ENCODE data around the gene INO80C.
"Not testable (repeated sequence)": the region's sequence is repeated elsewhere in the genome, so short reads cannot be mapped to it uniquely, and the experiment has no call there.

The INO80C gene

GRCh38 chr18:35512761-35513160, 15.0 kb upstream of the INO80C start:
- DNase-seq: no peak

GRCh38 chr18:35511833-35512232, 14.1 kb upstream of the INO80C start:
- no peak for DNase-seq

GRCh38 chr18:35511428-35511827, 13.7 kb upstream of the INO80C start:
- no peak for DNase-seq

- no peak for DNase-seq
These were observed 12.4 kb upstream of the INO80C start for GRCh38 chr18:35510076-35510651.

- no peak for DNase-seq
These were observed 11.1 kb upstream of the INO80C start for GRCh38 chr18:35508746-35509338.

- no peak for DNase-seq
These were observed 10.3 kb upstream of the INO80C start for GRCh38 chr18:35508030-35508429.

- DNase-seq: no peak
These were observed 9.9 kb upstream of the INO80C start for GRCh38 chr18:35507623-35508022.

- DNase-seq: no peak
These were observed 9.4 kb upstream of the INO80C start for GRCh38 chr18:35507192-35507591.

GRCh38 chr18:35506024-35506712, 8.4 kb upstream of the INO80C start:
- no peak for DNase-seq

GRCh38 chr18:35504996-35505395, 7.2 kb upstream of the INO80C start:
- DNase-seq: no peak

- DNase-seq: no peak
These were observed 4.3 kb upstream of the INO80C start for GRCh38 chr18:35502052-35502451.

GRCh38 chr18:35501369-35501768, 3.6 kb upstream of the INO80C start:
- no peak for DNase-seq

GRCh38 chr18:35500113-35500512, 2.4 kb upstream of the INO80C start:
- DNase-seq: no peak

- peak; percentile 32 for DNase-seq
These were observed 762 bp downstream of the INO80C start for GRCh38 chr18:35497027-35497369.

- no peak for DNase-seq
These were observed 2.0 kb downstream of the INO80C start for GRCh38 chr18:35495536-35496314.

- DNase-seq: no peak
These were observed 3.2 kb downstream of the INO80C start for GRCh38 chr18:35494251-35495220.

- no peak for DNase-seq
These were observed 6.1 kb downstream of the INO80C start for GRCh38 chr18:35491700-35492077.

GRCh38 chr18:35490894-35491699, 6.7 kb downstream of the INO80C start:
- no peak for DNase-seq

GRCh38 chr18:35489913-35490490, 7.8 kb downstream of the INO80C start:
- no peak for DNase-seq

- DNase-seq: not testable (repeated sequence)
These were observed 8.5 kb downstream of the INO80C start for GRCh38 chr18:35489281-35489680.

GRCh38 chr18:35488396-35488795, 9.4 kb downstream of the INO80C start:
- not testable (repeated sequence) for DNase-seq

Measured in fibroblast of skin of right biceps (primary cell).